ENCODE results near the gene APOL5.

GRCh38 chr22:35766654-35767580 is 49.2 kb downstream of the APOL5 start:
- TF ChIP-seq CTCF (IDR thresholded peaks at IDR 0.05), result no peak
- TF ChIP-seq POLR2A (IDR thresholded peaks at IDR 0.05), result no peak
